ENCODE measurements around the gene CCDC102B.
"Not testable (repeated sequence)": the region's sequence is repeated elsewhere in the genome, so short reads cannot be mapped to it uniquely, and the experiment has no call there.

The CCDC102B gene

DNA sequence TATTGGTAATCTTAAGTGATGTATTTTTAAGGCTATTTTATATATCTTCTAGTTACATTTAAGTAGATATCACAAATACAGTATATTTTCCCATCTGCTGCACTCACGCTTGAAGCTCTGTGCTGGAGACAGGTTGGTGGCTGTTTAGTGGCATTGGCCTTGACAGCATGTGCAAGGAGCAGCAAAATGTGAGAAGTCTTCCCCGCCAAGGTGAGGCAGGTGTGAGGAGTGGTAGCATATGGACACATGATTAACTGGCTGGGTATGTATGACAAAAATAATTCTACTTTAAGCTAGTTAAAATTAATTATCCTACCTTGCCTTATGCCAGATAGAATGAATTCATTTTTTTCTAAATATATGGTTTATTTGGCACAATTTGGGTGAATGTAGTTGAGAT lies 117.2 kb downstream of the CCDC102B start:
- no peak for DNase-seq (ENCODE audit: low spot score)

DNA sequence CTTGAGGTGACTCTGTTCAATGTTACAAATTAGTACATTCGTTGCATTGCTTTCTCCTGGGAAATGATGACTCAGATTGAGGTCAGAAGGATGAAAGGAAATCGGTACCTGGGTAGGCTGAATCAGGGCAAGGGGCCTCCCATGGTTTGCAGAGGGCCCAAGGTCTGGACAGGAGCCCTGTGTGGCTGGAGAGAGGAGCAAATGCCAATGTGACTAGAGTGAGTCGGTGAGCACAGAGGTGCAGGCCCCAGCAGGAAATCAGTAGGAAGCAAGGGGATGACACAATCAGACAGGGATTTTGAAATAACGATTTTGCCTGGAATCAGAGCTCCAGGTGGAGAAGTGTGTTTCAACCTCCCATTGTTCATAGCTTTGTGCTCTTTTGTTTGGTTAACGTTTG lies 118.9 kb downstream of the CCDC102B start:
- DNase-seq (ENCODE audit: low spot score), result peak; percentile 6

DNA sequence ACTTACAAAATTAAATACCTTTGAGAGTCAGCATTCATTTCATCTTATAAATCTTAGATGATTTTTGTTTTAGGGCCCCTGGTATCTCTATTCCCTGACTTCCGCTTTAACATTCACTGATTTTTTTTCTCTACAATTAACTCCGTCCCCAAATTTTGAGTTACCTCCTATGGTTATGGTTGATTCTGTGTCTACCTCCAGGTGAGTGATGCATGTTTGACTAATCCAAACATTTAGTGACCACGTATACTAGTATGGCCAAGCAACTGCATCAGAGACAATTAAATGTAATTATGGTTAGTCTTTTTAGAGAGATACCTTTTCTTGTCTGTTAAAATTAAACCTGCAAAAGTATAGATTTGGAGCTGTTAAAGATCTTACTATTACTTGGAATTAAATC lies 120.3 kb downstream of the CCDC102B start:
- no peak for DNase-seq (ENCODE audit: low spot score)

DNA sequence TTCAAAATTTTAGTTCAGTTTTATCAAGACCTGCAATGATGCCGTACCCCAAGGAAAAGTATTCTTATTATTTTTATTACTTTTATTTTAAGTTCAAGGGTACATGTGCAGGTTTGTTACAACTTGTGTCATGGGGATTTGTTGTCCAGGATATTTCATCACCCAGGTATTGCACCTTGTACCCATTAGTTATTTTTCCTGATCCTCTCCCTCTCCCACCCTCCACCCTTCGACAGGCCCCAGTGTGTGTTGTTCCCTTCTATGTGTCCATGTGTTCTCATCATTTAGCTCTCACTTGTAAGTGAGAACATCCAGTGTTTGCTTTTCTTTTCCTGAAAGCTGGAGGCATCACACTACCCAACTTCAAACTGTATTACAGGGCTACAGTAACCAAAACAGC lies 122.0 kb downstream of the CCDC102B start:
- DNase-seq (ENCODE audit: low spot score), result no peak

DNA sequence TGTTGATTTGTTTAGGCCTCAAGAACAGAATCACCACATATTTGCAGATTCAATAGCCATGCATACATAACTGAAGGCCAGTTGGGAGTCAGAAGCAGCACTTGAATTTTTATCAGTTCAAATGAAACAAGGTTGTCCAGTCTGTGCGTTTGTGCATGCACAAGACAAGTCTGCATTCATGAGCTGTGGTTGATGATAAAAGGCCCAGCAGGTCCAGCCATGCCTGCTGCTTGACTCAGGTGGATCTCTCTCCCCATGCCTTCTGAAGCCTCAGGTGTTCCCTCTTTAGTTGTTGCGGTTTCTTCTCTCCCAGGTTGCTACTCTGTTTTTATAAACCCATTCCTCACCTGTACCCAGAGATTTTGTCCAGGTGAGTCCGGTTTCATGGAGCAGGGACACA lies 124.5 kb downstream of the CCDC102B start:
- no peak for DNase-seq (ENCODE audit: low spot score)

DNA sequence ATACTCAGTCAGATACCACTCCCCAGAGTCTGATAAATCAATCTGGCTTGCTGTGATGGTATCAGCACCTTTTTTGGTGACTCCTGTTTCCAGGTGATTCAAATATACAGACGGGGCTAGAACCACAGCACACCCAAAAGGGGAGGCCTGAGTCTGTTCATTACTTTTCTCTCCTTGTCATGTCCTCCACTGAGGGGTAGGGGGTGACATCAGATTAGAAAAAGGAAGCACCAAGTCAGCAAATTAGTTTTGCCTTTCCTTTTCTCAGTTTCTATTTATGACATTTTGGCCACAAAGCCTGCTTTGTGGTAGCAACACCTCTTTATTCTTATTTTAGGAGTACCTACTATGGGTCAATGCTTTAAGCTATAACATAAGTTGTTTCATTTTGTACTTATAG lies 127.4 kb downstream of the CCDC102B start:
- peak; percentile 11 for DNase-seq (ENCODE audit: low spot score)

DNA sequence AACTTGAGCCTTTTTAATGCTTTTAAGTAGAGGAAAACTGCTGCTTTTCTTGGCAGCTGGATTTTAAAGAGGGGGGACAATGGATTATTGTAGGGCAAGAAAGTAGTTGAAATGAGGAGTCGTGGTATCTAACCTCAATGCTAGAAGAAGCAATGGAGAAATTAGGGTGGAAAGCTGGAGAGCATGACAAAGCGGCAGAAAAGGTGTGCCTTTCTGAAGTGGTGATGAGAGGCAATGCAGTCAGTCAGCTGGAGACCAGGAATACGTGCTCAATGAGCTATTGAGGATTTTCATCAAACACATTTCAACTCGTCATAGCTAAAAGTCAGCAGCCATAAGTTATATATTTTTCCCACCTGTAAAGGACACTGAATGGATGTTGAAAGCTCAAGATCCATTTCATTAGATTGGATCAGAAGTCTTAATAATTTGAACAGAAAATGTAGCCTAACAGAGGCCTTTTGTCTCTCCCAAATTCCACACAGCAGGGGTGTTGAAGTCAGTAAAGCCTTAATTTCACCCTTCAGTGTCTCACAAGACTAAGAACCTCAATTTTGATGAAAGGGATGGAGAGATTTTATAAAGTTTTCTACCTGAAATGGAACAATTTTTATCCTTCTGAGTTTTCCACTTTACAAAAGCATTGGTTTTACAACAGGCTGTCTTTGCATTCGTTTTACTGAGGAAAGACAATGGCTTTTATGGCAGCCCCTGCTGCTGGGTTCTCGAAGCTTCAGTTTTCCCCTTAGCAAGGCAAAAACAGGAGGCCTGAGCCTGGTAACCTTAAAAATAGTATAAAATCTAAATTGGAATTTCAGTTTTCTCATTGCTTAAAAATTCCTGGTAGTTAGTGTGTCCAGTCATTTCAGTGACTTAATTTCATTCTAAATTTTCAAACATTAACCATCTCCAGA lies 131.1 kb downstream of the CCDC102B start:
- DNase-seq (ENCODE audit: low spot score), result no peak

DNA sequence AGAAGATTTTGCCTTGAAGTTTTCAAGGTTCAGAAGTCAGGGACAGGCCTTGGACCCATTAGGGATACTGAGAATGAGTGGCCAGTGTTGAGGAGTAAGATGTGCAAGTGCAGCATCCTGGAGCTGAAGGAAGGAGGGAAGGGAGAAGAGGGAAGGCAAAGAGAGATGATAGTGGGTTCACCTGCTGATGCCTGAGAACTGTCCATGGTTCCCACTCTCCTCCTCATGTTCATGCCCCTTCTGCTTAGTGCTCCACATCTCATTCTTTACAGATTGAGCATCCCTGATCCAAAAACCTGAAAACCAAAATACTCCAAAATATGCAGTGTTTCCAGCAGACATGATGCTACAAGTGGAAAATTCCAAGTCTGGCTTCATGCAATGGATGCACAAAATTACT lies 137.8 kb downstream of the CCDC102B start:
- no peak for DNase-seq (ENCODE audit: low spot score)

DNA sequence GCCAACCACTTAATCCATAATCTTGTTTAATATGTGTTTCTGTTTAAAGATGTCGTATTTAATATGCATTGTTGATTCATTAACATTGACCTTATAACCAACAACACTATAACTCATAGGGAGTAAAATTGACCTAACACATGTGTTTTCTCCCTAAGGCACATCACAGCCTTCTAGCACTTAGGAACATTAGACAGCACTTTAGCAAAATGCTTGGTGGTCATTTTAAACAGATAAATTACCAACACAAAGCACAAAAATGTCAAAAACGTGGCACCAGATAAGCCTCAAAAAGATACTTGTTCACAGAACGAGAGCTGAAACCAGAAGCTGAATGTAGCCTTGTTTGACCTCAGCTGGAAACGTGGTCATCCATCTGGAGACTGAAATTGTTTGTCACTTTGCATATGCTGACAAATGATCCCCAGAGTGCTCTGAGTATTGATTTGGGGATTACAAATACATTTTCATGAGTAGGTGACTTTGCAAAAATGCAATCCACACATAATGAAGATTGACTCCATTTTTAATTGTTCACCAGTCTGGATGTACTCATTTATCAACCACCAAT lies 139.2 kb downstream of the CCDC102B start:
- DNase-seq (ENCODE audit: low spot score), result no peak

DNA sequence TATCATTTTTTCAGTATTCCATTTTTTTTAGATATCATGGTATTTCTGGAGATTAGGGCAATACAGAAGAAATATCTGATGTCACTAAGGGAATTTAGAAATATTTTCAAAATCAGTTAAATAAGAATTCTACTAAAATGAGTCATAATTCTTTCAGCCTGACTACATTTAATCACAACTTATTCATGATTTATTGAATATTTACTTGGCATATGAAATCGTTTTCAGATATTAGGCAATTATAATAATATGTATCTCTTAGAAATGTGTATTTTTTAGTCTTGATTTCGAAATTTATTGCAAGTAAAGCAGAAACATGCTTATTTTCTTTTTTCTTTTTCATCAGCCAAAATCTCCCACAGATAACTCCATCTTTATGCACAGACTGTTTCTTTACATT lies 142.2 kb downstream of the CCDC102B start:
- DNase-seq (ENCODE audit: low spot score), result no peak

DNA sequence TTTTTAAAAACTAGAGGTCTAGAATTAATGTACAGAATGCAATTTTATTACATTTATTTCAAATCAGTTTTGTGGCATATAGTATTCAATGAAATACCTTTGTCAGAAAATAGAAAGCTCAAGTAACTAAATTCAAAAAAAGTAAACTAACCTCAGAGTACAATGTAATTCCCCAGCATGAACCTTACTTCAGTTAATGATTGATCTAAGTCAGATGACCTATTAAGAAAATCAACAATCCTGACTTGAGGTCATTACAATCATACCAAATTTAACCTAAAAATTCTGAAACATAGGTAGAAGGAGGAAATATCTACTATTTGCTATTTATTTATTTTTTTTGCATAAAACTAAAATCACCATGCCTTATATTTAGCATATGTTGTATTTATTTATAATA lies 142.9 kb downstream of the CCDC102B start:
- DNase-seq (ENCODE audit: low spot score), result no peak

DNA sequence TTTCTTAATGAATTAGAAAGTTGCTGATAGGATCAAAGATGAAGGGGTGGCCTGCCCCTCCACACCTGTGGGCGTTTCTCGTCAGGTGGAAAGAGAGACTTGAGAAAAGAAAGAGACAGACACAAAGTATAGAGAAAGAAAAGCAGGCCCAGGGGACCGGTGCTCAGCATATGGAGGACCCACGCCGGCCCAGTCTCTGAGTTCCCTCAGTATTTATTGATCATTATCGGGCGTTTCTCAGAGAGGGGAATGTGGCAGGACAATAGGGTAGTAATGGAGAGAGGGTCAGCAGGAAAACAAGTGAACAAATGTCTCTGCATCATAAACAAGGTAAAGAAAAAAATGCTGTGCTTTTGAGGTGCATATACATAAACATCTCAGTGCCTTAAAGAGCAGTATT lies 144.3 kb downstream of the CCDC102B start:
- no peak for DNase-seq (ENCODE audit: low spot score)

DNA sequence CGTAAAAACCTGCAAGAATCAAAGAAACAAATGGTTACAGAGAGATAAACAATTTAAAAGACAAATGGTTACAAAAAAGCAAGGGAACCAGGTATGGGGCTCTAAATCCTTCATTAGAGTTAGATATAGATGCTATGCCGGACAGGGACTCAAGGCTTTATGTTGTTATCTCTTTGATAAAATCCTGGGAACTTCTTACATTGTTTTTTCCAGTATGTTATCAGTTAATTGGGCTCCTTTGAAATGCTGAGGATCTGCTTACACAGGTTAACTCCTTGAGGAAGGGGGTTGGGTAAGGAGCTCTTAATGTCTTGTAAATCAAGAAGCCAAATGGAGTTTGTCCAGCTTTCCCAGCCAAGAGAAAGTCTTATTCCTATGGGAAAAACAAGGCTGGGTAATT lies 146.0 kb downstream of the CCDC102B start:
- not testable (repeated sequence) for DNase-seq (ENCODE audit: low spot score)

DNA sequence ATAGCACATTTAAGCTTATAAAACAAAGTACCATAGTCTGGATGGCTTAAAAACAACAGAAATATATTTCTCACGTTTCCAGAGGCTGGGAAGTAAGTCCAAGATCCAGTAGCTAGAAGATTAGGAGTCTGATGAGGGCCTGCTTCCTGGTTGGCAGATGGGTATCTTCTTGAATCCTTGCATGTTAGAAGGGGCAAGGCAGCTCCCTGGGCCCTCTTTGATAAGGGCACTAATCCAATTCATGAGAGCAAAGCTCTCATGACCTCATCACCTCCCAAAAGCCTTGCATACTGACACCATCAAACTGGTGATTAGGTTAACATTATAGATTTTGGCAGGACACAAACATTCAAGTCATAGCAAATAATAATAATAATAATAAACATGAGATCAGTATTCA lies 146.4 kb downstream of the CCDC102B start:
- no peak for DNase-seq (ENCODE audit: low spot score)

DNA sequence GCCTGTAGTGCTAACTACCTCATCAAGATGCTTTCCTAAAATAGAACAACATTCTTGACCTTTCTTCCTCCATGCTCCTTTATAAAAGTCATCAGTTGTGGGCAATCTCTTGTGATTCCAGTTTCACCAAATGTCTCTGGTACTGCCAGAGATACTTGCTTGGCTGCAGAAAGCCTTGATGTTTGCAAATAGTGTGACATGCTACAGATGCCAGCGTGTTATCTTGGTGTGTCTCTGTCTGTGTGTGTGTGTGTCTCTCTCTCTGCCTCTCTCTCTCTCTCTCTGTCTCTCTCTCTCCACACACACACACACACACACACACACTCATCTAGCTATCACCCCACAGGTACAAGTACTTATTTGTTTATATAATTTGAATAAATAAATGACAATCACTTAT lies 146.9 kb downstream of the CCDC102B start:
- no peak for DNase-seq (ENCODE audit: low spot score)

DNA sequence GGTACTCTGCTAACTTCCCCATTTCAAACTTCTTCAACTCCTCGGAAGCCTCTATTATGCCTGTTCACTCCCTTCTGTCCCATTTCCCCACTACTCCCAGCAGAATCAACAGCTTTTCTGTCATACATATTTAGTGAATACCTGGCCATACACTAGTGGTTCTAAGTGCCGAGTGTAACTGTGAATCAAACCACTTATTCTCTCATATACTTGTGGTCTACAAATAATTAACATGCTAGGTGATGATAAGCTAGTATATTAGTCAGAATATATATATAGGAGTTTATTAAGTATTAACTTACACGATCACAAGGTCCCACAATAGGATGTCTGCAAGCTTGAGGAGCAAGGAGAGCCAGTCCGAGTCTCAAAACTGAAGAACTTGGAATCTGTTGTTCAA lies 150.7 kb downstream of the CCDC102B start:
- DNase-seq (ENCODE audit: low spot score), result no peak

DNA sequence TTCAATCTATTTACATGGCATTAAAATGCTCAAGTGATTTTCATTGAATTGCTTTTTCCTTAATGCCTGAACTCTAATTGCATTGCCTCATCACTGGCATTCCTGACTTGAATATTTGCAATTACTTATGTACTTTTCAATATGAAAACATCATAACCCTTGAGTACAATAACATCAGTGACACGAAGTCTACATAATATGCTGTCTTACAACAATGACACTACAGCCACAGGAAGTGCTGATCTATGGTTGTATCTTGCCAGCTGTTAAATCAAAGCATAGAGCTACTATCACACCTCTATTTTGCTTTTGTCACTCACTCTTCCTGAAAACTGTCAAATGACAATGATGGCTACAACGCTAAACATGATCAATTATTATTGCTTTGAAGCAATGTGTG lies 156.9 kb downstream of the CCDC102B start:
- DNase-seq (ENCODE audit: low spot score), result no peak

DNA sequence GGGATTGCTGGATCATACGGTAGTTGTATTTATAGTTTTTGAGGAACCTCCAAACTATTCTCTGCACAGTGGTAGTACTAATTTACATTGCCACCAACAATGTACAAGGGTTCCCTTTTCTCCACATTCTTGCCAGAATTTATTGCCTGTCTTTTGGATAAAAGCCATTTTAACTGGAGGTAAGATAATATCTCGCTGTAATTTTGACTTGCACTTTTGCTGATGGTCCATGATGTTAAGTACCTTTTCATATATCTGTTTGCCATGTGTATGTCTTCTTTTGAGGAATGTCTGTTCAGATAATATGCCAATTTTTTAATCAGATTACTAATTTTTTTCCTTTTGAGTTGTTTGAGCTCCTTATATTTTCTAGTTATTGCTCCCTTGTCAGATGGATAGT lies 158.8 kb downstream of the CCDC102B start:
- DNase-seq (ENCODE audit: low spot score), result no peak

DNA sequence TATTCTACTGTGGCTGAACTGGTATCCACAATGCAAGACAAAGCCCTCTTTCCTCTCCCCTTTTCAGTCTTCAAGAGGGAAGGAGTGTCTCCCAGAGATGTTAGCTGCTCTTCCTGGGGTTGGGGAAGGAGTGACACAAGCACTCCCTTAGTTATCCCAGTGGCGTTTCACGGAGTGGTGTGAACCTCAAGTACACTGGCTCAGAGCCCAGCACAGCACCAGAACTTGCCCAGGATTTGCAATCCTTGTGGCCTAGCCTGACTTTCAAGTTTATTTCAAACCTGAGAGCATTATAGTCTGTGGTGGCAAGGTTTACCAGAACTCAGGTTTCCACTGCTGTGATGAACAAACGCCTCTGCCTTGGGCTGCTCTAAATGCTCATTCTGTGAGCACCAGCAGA lies 162.5 kb downstream of the CCDC102B start:
- no peak for DNase-seq (ENCODE audit: low spot score)

DNA sequence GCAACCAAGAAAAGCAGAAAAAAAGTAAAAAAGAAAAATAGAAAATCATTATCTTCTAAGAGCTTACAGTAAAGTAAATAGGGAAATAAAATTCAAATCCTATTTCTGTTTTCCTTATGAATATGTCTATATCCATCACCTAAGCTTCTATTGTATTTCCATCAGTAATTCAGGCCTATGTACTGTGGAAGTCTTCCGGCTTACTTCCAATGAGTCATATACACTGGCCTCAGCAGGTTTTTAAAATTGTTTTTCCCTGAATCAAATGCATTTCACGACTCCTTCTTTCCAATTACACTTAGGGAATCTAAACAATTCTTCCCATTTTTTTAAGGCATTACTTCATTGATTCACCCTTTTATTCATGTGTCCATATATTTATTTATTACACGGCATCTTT lies 164.7 kb downstream of the CCDC102B start:
- no peak for DNase-seq (ENCODE audit: low spot score)

DNA sequence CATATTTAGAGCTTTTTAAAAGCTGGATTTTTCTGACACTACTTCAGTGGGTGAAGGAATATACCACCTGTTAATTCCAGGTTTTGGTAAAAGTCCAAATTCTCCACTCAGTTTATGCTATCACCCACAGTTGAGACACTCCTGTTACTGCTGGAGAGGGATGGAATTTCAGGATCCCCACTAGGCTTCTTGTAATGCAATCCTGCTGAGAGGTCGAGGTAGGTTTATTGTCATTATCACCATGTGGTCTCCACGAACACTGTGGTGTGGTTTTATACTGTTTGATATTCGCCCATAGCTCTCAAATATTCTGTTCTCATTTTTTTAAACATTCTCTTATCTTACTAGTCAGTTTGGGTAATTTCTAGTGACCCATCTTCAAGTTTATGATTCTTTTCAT lies 167.9 kb downstream of the CCDC102B start:
- no peak for DNase-seq (ENCODE audit: low spot score)

DNA sequence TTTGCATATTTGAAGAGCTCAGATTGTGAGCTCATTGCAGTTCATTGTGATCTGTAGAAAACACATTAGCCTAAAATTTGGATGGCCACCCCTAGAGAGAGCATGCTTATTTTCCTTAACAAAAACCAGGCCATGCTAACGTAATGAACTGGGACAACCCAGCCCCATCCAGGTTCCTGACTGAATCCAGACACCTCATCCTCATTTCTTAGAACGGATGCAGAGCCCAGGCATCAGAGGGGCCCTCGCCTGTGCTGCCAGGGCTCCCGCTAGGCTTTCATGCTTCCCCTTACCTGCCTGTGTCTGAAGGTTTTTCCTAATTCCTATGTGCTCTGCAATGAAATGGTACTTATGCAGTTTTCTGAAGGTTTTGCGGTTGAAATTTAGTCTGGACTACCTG lies 171.1 kb downstream of the CCDC102B start:
- DNase-seq (ENCODE audit: low spot score), result no peak

DNA sequence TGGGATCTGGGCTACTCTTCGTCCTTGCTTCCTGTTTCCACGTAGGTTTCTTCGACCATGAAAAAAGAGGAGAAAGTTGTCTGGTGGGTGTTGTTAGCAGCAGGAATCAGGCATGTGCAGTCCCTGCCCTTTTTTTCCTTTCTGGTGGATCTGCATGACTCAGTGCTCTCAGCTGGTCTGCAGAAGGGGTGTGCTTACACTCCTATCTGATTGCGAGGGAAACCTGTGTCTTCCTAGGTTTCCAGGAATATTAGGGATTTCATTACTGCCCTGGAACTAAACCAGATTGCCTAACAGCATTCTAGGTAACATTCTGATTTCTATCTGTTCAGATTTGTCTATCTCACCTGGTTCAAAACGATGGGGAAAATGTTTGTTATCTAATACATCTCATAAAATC lies 174.3 kb downstream of the CCDC102B start:
- DNase-seq (ENCODE audit: low spot score), result no peak

DNA sequence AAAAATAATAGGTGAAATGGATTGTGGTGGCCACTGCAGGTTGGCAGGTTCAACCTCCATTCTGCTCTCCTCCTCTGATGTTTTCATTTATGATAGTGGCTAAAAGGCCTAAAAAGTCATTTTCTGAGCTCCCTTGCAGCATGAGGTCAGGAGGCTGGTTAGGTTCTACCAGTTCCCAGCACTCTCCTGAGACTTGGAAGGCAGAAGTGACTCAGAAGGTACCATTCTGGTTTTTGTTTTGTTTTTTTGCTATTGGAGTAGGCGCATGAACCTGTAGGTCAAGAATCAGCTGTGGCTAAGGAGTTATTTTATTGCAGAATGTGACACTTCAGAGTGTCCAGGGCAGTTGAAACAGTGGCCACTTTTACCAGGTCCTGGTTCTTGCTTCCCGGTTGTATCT lies 181.9 kb downstream of the CCDC102B start:
- DNase-seq (ENCODE audit: low spot score), result no peak
